Ureter (tissue), 1 donor: ENCODE results near the gene FLNC. TPM values are rescaled to one million over a fixed set of nuclear protein-coding genes. Genes with fewer than 3 reads are reported as not detected.
A peak's percentile ranks its signal among the peaks of the same experiment; 100 is the strongest.

Experiments used
- DNase-seq: peaks from one replicate; pipeline ENCODE4 v3.0.0-alpha.2; 2020; ENCODE audit warnings: low spot score
- total RNA-seq: library from RNA; stranded (reverse); gene quantifications from one replicate; pipeline ENCODE4 v1.2.4, GENCODE V29; 2023
- donor health status: DM: yes; HTN: yes; CAD: no.

Gene FLNC
- total RNA-seq, 1 donor from 2014 or later, result 84.1 TPM

DNA sequence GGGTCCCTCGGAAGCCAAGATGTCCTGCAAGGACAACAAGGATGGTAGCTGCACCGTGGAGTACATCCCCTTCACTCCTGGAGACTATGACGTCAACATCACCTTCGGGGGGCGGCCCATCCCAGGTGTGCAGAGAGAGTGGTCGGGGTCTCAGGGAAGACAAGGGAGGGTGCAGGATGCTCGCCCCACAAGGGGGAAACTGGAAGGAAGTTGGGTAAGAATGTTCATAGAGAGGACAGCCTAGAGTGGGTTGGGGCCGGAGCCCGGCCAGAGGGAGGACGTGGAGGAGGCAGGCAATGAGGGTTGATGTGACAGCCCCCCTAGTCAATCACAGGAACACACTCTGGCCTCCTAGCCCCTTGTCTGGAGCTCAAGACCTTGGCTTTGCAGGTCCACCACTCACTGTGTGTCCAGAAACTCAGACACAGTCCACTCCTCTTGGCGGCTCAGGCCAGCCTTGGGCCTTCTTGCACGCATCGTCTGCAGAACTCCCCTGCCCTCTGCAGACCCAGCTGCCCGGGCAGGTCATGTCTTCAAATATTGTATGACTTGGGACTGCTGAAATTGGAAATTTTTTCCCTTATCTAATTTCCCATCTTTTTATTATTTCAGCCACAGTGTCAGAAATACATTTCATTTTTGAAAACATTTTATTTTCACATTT is 16.7 kb downstream of the FLNC start:
- DNase-seq, result no peak

DNA sequence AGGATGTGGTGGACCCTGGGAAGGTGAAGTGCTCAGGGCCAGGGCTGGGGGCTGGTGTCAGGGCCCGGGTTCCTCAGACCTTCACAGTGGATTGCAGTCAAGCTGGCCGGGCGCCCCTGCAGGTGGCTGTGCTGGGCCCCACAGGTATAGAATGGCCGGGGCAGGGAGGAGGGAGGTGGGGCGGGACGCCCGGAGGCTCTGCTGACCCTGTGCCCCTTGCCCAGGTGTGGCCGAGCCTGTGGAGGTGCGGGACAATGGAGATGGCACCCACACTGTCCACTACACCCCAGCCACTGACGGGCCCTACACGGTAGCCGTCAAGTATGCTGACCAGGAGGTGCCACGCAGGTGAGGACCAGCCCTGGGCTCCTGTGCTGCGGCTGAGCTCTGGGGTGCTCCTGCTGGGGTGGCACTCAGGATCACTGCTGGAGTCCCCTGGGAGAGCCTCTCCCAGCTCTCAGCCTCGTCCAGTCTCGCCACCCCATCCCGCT is 17.6 kb downstream of the FLNC start:
- no peak for DNase-seq

DNA sequence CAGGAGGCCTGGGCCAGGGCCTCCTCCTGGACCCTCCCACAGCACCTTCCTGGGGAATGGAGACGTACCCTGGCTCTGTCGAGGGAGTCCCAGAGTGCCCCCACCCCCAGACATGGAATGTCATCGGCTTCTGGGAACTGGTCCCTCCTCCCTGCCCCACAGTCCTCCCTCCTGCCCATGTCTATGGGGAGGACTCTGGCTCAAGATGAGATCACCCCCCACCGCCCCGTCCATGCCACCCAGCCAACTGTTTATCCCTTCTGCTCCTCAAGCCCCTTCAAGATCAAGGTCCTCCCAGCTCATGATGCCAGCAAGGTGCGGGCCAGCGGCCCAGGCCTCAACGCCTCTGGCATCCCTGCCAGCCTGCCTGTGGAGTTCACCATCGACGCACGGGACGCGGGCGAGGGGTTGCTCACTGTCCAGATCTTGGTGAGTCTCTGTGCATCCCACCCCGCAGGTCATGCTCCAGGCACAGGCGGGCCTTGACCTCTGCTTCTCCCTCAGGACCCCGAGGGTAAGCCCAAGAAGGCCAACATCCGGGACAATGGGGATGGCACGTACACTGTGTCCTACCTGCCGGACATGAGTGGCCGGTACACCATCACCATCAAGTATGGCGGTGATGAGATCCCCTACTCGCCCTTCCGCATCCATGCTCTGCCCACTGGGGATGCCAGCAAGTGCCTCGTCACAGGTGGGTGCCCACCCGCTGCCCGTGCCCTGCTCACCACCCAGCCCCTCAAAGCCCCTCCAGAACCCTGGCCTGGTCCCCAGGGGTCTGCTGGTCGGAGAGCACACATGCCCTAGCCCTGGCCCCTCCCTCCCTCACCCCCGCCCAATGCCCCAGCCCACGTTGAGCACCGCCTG is 18.3 kb downstream of the FLNC start:
- no peak for DNase-seq

DNA sequence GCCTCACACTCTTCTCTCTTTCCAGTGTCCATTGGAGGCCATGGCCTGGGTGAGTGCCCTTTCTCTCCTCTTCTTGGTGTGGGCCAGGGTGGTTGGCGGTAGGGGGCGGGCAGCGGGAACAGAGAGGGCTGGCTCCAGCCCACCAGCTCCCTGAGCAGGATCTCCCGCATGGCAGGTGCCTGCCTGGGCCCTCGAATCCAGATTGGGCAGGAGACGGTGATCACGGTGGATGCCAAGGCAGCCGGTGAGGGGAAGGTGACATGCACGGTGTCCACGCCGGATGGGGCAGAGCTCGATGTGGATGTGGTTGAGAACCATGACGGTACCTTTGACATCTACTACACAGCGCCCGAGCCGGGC is 18.9 kb downstream of the FLNC start:
- DNase-seq, result no peak

DNA sequence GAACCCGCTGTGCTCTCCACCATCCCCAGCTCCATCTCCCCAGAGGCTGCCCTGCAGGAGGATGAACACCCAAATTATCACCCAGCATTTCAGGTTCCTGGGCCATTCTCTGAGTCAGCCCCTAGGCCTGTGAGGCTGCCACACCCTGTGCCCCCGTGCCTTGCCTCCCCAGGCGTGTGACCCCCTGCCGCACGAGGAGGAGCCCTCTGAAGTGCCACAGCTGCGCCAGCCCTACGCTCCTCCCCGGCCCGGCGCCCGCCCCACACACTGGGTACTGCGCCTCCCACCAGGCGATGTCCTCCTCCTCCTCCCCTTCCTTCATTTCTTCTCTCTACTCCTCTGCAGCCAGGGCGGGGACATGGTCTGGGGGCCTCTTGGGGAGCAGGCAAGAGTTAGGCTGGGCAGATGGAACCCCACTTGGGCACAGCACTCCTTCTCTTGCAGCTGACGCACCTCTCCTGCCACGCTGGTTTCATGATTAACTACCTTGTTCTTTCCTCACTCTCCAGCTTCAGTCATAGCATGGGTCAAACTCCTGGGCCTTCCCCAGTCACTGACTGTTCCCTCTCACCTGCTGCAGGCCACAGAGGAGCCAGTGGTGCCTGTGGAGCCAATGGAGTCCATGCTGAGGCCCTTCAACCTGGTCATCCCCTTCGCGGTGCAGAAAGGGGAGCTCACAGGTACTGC is 19.7 kb downstream of the FLNC start:
- DNase-seq, result no peak

DNA sequence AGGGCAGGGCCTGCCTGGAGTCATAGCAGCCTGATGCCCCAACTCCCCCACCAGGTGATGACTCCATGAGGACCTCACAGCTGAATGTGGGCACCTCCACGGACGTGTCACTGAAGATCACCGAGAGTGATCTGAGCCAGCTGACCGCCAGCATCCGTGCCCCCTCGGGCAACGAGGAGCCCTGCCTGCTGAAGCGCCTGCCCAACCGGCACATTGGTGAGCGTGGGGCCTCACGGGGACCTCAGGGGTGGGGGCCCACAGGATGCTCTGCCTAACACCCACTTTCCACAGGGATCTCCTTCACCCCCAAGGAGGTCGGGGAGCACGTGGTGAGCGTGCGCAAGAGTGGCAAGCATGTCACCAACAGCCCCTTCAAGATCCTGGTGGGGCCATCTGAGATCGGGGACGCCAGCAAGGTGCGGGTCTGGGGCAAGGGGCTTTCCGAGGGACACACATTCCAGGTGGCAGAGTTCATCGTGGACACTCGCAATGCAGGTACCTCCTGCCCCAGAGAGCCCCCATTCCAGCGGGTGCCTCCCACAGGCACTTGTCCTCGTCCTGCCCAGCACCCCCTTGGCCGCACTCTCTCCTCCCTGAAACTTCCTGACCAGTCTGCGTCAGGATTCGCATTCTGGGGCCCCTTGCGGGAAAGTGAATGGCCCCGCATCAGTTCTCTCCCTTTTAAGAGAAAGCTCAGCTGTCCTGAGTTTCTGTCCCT is 22.5 kb downstream of the FLNC start:
- no peak for DNase-seq

DNA sequence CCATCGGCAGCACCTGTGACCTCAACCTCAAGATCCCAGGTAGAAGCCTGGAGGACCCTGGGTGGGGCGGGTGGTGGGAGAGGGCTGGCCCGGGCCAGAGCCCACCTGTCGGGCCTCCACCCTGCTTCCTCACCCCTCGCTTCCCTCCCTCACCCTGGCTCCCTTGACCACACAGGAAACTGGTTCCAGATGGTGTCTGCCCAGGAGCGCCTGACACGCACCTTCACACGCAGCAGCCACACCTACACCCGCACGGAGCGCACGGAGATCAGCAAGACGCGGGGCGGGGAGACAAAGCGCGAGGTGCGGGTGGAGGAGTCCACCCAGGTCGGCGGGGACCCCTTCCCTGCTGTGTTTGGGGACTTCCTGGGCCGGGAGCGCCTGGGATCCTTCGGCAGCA is 23.6 kb downstream of the FLNC start:
- DNase-seq, result no peak

DNA sequence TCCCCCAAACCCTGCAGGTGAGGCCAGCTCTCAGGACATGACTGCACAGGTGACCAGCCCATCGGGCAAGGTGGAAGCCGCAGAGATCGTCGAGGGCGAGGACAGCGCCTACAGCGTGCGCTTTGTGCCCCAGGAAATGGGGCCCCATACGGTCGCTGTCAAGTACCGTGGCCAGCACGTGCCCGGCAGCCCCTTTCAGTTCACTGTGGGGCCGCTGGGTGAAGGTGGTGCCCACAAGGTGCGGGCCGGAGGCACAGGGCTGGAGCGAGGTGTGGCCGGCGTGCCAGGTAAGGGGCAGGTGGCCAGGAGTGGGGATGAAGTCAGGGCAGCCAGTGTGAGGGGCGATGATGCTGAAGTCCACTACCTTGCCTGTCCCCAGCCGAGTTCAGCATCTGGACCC is 24.2 kb downstream of the FLNC start:
- no peak for DNase-seq

DNA sequence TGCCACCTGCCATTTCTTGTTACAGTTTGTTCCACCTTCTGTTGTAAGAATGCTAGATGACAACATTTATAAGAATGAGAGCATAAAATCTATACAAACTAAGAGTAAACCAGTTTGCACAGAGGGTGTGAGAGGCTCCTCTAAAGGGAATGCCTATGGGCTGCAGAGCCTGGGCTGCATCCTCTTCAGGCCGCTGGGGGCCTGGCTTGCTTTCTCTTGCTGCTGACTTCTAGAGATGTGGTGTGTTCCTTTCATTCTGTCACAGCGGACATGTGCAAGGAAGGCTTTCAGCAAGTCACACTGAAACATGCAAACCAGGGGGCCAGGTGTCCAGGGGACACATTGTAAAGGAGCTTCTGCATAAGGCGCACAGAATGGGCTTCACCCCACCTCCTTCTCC is 25.4 kb downstream of the FLNC start:
- no peak for DNase-seq

DNA sequence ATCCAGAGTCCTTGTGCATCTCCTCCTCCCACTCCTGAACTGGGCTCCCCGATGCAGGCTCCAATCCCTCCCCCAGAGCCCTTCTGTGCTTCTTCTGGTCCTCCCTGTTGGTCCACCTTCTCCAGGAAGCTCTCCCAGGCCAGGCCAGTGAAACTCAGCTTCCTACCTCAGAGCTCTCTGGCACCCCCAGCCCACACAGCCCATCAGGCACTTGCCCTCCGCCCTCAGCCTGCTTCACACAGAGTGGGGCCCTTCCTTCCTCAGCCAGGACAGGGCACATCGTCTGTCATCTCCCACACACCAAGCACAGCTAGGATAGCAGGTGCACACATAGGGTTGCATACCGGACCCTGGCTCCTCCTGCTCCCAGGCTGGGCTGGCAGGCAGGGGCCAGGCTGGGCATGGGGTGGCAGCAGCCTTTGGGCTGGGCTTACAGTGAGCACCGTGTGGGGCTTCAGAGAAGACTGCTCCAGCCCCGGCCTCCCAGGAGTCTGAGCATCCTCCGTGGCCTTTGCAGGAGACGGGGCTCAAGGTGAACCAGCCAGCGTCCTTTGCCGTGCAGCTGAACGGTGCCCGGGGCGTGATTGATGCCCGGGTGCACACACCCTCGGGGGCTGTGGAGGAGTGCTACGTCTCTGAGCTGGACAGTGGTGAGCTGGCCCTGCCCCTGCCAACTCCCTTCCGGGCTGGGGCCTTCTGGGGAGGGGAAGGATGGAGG is 26.0 kb downstream of the FLNC start:
- no peak for DNase-seq

DNA sequence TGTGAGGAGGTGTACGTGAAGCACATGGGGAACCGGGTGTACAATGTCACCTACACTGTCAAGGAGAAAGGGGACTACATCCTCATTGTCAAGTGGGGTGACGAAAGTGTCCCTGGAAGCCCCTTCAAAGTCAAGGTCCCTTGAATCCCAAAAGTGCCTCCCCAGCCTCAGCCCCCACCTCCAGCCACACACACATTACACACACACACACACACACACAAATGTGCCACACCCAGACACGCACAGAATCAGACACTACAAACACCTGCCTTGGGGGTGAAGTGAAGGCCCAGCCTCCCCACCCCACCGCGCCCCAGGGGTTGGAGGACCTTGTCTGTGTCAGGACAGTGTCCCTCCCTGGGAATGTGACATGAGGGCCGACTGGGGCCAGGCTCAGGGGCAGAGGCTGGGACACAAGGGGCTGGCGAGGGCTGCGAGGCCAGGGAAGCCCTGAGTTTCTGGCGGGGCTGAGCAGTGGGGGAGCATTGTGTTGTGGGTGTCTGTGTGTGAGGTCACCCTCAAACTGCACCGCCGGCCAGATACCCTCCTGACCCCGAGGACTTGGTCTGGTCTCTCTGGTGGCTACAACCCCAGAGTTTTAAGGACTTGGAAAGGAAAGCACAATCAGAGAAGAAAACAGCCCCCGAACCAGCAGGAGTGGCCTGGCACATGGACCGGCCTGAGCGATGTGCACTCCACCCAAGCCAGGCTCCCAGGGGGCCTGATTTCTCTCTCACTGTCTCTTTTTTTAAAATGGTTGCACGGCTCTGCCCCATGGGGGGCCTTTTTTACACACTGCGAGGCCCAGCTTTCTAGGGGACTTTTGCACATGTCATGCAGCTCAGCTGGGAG is 28.4 kb downstream of the FLNC start:
- DNase-seq, result no peak

DNA sequence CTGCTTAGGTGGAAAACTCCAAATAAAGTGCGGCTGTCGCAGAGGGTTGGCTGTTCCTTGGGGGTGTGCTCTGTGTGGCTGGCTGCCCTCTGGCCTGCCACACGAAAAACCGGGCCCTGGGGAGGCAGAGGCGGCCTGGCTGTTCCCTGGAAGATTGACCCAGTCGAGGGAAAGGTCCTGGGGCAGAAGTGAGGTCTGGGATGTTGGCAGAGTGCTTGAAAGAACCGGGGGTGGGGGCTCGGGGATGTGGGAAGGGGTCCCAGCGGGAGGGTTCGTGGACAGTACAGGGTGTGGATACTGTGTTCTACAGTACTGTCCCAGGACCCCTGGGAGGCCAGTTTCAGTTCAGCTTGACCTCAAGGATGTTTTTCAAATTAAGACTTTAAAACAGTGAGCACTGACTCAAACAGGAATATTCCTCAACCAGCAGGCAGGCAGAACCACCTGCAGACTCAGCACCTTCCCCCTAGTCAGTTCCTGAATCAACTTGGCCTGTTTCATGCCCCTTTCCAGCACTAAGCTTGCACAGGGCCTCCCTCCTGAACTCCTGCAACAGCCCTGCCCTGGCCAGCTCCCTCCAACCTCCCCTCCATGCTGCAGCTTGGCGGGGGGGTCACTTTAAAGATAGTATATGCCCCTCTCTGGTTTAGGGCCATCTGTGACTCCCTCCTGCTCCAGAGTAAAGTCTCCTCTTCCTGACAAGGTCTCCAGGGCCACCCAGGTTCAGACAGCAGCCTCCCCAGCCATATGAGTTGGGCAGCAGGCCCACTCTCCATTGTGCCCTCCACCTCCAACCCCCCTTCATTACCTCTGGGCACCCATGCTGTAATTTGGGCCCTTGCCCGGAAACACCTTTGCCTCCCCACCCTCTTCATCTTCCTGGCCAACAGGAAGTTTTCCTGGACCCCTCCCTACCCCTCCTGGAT is 29.3 kb downstream of the FLNC start:
- no peak for DNase-seq

DNA sequence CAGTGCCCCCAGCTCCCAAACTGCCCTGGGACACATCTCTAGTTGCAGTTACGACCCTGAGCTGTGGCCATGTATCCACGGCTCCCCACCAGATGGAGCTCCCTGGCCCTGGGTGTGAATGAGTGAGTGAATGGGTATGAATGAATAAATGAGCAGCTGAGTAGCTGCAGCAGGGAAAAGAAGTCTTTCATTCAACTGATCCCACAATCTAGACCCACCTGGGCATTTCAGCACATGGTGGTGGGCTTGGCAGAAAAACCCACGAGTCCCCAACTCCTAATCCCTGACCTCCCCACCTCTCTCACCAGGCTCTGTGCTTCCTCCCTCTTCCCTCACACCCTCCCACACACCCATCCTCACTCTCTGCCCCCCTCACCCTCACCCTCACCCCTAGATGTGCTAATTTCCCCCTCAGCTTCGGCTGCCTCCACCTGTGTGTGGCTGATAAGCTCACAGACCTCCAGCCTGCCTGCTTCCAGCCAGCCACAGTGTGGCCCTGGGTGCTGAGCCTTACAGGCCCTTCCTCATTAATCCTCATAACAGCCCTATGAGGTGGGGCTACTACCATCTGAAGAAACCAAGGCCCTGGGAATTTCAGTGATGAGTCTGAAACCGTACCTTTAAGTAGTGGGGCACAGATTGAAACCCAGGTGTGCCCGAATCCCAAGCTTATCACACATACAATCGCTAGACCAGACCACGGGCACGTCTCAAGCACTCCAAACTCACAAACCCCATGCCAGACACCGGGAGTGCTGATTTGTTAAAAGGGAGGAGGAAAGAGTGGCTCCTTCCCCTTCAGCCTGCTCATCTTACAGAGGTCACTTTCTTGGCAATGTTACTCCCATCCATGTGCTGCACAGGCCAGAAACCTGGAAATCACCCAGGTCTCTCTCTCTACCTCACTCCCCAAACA is 30.2 kb downstream of the FLNC start:
- DNase-seq, result no peak

DNA sequence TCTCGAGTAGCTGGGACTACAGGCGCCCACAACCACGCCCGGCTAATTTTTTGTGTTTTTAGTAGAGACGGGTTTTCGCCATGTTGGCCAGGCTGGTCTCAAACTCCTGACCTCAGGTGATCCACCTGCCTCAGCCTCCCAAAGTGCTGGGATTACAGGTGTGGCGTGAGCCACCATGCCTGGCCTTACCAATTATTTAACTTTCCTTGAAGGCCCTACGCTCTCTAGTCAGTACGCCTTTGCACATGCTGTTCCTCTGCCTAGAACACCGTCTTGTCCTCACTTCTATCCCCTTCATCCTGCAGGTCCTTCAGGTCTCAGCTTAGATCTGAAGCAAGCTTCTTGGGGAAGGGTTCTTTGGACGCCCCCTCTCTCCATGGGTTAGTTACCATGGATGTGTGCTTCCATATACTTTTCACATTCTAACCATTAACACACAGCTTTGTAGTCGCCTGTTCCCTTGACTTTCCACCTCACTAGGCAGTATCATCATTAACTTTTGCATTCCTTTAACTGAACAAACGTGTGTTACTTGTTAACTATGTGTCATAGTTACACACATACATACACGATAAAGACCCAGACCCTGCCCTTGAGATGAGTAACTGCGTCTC is 31.9 kb downstream of the FLNC start:
- no peak for DNase-seq

DNA sequence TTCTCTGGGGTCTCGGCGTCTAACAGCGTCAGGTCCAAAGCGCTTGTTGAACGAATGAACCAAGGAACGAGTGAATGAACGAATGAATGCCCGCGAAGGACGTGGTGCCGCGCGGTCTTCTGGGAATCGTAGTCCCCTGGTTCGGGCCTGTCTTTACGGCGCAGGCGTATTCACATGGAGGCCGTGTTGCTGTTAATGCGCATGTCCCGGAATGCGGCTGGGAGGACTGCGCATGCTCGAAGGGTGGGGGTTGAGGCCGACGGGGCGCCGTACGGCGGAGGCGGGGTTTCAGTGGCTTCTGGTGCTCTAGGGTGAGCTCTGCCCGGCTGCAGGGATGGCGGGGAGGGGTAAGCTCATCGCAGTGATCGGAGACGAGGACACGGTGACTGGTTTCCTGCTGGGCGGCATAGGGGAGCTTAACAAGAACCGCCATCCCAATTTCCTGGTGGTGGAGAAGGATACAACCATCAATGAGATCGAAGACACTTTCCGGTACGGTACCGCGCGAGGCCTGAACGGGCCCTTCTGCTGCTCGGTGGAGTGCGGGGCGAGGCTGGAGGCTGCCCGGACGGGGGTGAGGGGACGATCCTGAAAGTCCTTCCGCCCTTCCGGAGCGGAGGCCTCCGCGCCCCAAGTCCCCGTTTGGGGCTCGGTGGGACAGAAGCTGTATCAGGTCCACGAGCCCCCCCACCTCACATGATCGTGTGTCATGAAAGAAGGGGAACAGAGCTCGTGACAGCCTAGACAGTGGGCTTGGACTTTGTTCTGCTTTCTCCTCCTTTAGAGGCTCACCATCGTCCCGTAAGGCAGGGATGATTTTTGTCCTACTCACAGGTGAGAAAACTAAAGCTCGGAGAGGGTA is 32.6 kb downstream of the FLNC start, which contains the start of gene ATP6V1F:
TSS of gene ATP6V1F (plus strand) at position 286 of the 862 bp plus-strand sequence. CDS start at position 335, 49 bp downstream.
- DNase-seq, result peak; percentile 99

DNA sequence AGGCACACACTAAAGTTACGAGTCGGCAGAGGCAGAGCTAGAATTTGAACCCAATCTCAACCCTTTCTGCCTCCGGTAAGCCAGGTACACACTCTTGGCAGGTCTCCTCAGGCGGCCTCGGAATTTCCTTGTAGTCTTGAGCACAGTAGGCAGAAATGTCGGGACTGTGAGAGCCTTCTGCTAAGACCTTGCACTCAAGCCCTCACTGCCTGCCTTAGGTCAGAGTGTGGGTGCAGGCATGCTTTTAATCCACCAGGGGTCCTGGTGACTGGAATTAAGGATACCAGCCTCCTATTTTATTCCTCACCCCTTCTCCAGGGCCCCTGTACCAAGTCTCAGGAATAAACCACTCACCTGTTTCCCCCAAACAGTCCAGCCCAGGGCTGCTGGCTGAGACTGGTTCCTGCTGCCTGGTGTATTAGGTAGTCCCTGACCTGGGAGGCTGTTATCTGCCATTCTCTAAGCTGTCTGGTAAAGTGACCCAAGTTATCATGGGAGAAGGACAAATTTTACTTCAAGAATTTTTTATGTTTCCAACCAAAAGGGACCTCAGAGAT is 33.3 kb downstream of the FLNC start:
- no peak for DNase-seq
